Femur (tissue), 1 donor: ENCODE measurements around the gene GALNT9.

Experiments used
- DNase-seq: peaks from one replicate; pipeline ENCODE4 v3.0.0-alpha.2; 2017

Gene GALNT9

DNA sequence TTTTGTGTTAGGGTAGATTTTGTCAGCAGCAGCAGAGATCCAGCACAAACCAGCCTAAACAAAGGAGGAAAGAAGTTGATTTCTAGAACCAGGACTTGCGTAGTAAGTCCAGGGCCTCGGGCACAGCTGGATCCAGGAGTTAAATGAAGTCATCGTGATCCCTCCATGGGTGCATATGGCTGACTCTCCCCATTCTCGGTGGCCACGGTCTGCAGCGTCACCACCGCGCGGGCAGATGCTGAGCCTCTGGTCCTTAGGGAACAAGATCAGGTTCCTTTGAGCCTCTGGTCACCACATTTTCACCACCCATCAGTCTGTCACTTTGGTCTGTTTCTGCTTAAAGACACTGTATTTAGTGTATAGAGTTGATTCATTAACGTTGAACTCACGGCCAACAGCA, 14.8 kb upstream of the GALNT9 start:
- DNase-seq, result no peak

DNA sequence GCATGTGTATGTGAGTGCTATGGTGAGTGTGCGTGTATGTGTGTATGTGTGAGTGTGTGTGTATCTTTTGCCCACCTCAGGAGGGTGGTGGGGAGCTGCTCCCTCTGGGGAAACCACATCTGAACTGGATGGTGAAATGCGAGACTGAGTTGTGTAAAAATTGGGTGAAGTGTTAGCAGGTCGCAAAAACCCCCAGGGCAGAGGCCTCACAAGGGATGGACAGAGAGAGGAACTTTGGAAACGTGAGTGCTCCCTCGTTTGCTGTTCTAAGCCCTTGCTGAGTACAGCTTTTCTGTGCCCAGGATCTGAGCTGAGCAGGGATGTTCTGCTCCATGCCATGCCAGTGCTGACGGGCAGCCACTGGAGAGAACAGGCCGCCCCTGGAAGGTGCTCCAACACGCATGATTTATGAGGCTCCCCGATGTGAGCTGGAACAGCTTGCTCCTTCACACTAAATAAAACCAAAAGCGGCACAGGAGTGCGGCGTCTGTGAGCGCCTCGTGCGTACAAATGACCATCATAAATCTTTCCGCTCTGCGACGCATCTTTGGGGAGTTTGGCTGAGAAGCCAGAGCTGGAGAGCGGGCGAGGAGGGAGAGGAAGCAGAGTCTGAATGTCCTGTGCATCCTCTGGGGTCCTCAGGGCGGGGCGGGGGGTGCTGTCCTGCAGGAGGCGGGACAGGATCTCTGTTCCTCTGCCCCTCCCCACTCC, 14.1 kb upstream of the GALNT9 start:
- no peak for DNase-seq

DNA sequence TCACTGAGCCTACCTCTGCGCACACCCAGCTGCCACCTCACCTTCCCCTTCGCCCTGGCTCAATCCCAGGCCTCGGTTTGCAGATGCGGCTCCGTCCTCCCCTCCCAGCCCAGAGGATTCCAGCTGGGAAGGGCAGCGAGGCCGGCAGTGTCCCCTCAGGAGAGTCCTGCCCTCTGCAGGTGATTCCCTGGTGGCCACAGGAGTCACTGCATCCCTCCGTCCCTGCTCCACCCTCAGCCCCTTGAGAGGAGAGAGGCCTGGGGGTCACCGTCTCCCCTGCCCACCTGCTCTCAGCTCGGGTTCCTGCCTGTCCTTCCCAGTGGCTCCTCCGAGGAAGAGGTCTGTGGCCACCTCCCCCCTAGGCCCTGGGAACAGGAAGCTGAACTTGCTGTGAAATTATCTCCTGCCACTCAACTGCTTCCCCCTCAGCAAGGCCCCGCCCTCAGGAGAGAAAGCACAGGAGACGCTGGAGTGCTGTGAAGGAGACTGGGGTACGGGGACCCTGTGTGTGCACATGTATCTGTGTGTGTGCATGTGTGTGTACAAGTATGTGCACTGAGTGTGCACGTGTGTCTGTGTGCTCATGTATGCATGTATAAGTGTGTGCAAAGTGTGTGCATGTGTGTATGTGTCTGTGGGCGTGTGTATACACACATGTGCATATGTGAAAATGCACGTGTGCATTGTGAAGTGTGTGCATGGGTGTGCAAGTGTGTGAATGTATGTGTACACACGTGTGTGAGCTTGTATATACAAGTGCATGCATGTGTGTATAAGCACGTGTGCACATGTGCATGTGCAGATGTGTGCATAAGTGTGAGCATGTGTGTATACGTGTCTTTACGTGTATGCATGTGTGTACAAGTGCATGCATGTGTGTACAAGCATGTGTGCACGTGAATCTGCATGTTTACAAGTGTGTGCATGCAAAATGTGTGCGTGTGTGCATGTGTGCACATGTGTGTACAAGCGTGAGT, 13.2 kb upstream of the GALNT9 start:
- no peak for DNase-seq

DNA sequence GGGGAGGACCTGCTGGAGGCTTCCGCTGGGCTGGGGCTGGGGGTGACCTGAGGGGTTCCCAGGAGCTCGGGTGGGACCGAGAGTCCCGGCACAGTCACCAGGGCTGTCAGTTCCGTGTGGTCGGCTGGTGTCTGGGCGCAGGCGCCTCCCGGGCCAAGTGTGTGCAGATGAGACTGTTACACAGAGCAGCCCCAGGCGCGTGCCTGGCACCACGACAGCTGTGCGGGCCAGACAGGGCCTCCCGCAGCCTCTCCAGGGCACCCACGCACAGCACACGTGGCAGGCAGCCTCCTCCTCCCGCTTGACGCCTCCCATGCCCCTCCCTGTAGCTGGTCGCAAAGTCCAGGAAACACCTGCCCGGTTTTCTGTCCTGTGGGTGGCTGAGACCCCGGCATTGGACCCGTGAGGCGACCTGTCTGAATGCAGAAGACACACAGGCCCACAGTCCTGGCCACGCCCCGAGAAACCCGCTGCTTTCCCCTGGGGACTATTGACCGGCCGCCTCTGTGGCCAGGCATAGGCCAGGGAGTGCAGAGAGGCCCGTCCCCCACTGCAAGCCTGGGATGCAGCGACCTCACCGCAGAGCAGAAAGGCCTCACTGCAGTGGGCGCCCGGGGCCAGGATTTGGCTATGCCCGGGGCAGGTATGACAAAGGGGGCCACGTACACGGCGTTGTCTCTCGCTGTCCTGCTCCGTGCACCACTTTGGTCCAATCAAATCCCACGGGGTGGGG, 12.1 kb upstream of the GALNT9 start:
- DNase-seq, result no peak

DNA sequence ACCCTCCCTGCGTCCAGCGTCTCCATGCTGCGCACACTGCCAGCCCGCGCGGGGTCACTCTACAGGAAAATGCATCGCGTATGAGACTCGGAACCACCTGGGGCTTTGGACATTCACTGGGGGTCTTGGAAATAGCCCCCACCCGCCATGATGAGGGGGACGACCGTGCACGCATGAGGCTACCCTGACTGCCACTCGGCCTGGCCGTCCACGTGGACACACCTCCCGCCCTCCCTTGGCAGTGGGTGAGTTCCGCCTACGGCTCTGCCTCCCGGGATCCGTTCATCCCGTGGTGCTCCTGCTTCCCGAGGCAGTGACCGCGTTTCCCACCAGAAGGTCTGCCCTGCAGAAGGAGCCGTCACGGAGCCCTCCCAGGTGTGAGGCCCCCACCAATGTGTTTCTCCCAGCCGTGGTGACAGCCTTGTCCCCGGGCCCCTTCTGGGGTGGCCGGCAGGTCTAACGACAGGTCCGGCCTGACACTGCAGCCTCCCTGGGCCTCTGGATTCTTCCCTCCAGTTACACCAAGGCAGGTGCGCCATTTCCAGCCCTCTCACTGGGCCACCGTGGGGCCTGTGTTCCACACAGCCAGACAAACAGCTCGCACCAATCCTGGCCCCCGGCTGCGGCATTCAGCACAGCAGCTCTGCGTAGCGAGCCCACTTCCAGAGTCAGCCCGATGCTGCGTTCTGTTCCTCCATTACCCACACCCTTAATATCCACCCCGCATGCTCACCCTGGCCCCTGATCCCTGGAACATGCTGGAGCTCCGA, 11.1 kb upstream of the GALNT9 start:
- DNase-seq, result no peak

DNA sequence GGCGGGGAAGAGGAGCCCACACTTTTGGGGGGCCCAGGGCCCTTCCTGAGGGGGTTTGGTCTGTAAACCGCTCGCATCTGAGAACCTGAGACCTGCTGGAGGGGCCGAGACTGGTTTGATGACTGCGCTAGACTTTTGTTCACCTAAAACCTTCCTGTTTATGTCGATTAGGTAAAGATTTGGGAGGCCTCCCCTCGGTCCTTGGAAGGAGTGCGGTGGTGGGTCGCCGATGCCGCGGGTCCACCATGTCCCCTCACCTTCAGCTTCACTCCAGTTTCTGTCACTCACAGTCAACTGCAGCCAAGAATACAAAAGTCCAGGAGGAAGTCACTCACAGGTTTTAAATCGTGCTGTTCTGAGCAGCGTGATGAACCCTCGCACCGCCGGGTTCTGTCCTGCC, 10.5 kb upstream of the GALNT9 start:
- DNase-seq, result no peak

DNA sequence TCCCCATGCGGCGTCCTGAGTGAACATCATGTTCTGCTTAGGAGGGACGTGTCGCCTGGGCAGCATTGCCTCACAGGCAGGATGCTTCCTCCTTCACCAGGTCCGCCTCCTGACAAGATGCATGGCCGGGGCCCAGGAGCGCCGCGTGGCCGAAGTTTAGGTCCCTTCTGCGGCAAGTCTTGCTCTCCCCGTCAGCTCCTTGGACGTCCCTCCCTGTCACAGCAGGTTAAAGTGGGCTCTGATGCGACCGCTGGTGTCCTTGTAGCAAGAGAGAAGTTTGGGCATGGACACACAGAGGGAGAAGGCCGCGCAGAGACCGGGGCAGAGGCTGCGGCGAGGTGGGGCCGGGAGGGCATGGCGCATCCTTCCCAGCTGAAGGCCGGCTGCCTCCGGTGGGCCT, 9.4 kb upstream of the GALNT9 start:
- no peak for DNase-seq

DNA sequence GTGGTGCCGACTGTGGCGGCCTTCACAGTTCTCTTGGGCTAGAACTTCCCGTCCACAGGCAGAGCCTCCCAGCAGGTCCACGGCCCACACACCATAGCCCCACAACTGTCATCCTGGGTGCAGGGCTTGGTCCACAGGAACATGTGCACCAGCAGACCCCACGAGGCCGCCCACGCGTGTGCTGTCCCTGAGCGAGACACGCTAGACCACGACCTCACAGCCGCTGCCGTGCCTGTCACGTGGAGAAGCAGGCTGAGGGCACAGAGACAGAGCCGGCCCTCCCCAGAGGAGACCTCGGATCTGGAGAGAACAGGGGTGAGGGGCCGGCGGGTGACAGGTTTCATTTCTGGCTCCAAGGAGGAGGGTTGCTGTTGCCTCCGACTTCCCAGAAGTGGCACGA, 8.9 kb upstream of the GALNT9 start:
- no peak for DNase-seq

DNA sequence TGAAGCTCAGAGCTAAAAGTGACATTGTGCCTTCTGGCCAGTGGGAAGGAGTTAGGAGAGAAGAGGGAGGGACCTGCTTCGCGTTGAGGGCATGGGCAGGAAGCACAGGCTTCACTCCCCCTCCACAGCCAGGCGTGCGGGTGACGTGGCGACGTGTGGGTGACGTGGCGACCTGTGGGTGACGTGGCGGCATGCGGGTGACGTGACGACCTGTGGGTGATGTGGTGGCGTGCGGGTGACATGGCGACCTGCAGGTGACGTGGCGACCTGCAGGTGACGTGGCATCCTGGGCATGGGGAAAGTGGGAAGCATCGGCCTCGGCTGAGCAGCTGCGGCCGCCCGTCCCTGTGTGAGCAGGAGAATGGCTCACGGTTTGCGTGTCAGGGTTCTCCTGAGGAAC, 8.2 kb upstream of the GALNT9 start:
- no peak for DNase-seq

DNA sequence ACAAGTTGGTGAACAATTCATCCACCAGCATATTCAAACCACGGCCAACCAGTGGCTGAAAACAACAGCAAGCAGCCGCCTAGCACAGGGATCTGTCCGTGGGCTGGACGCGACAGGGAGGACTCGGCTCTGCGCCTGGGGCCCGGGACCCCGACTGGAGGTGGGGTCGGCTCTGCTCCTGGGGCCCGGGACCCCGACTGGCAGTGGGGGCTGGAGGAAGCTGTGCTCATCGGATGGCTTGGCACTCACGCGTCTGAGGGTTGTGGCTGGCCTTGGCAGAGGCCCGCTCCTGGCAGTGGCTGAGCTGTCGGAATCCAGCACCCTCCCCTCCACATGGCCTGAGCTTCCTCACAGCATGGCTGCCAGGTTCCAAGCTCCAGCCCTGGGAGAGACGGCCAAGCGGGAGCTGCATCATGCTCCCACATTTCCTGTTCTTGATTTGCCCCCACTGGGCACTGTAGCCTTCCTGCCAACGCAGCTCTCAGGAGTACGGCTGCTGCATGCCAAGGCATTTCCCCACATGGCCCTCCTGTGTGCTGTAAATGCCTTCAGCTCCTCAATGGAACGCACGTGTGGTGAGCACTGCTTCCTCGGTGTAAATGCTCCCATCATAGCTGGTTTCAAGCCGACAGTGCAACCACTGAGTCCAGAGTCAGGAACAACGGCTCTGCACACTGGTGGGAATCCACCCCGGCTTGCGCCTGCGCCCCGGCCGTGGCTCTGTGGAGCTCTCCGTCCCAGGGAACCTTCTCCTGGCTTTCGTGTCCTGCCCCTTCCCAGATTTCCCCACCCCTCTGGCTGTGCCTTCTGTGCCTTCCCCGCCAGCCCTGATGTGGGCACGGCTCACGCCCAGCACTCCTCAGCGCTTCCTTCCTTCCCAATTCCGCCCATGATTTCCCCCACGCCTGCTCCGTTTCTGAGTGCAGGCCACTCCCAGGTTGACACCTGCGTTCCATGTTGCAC, 7.3 kb upstream of the GALNT9 start:
- no peak for DNase-seq

DNA sequence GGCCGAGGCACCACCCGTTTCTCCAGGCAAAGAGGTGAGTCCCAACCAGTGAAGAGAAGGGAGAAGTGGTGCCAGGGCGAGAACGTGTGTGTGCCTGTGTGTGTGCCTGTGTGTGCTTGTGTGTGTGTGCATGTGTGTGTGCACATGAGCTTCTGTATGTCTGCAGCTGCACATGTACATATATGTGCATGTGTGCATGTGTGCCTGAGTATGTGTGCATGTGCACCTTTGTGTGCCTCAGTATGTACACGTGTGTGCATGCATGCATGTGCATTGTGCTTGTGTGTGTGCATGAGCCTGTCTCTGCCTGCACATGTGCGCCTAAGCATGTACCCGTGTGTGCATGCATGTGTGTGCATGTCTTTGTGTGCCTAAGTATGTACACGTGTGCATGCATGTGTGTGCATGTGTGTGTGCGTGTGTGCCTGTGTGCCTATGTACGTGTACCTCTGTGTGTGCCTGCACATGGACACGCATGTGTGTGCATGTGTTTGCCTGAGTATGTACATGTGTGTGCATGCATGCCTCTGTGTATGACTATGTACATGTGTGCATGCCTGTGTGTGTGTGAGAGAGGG, 5.9 kb upstream of the GALNT9 start:
- DNase-seq, result no peak

DNA sequence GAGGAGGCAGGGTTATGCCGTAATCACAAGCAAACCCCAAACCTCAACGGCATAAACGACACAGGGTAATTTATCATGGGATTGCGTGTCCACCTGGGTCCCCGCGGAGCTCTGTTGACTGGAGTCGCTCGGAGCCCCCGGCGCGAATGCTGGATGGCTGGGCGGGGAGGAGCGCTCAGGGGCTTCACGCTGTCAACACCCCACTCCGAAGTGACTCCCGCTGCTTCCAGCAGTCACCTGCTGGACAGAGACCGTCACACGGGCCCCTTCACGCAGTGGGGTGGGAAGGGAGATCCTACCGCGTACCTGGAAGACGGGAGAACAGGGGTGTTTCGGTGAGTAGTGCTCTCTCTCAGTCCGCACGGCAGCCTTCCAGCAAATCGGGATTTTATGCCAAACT, 4.4 kb upstream of the GALNT9 start:
- DNase-seq, result no peak

DNA sequence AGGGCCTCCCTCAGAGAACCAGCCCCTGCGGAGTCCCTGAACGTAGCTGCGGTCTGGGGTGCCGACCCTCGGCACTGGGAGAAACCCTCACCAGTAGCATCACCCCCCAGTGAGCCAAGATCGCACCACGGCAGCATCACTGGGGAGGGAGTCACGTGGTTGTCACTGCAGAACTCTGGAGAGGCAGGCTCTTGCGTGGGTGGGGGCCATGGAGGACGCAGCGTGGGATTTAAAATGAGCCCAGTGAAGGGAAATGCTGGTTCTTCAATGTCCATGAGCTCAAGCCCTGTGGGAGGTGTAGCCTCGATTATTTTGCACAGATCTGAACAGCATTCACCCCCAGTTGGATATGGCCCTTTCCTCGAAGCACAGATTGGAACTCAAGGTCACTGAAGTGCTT, 3.9 kb upstream of the GALNT9 start:
- no peak for DNase-seq

DNA sequence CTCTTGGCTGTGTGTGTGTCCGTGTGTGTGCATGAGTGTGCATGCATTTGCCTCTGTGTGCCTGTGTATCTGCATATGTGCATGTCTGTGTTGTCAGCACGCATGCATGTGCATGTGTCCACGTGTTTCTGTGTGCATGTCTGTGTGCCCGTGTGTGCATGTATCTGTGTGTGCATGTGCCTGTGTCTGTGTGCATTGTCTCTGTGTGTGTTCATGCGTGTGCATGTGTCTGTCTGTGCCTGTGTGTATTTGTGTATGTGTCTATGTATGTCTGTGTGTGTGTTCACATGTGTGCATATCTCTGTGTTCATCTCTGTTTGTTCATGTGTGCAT, 1.1 kb upstream of the GALNT9 start:
- no peak for DNase-seq

DNA sequence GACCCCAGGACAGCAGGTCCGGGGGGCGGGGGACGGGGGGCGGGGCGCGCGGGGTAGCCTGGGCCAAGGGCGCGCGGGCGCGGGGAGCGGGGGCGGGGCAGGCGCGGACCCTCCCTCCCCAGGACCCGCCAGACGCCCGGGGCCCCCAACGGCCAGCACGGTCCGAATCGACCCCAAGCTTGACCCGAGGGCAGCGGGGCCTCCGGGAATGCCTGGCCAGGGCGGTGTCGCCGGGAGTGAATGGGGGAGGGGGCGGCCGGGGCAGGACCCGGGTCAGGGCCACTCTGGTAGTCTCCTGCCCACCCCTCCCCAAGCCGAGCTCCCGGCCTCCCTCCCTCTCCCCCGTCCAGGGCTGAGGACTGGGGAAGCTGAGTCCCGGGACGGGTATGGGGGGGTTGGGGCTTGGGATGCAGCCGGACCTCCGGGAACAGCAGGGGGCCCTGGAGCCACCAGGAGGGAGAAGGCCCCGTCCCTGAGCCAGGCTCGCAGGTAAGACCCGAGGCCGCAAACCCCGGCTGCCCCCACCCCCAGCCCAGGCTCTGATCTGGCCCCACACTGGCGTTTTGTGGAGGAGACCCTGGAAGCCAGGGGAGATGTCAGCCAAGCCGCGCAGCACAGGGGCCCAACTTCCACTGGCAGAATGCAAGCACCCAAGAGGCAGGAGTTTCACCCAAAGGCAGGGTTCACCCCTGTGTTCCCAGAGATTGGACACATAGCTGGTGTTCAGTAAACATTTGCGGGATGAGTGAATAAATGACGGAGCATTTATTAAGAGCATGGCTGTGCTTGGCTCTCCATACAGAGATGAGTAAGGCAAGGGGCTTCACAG, 545 bp upstream of the GALNT9 start:
- no peak for DNase-seq

DNA sequence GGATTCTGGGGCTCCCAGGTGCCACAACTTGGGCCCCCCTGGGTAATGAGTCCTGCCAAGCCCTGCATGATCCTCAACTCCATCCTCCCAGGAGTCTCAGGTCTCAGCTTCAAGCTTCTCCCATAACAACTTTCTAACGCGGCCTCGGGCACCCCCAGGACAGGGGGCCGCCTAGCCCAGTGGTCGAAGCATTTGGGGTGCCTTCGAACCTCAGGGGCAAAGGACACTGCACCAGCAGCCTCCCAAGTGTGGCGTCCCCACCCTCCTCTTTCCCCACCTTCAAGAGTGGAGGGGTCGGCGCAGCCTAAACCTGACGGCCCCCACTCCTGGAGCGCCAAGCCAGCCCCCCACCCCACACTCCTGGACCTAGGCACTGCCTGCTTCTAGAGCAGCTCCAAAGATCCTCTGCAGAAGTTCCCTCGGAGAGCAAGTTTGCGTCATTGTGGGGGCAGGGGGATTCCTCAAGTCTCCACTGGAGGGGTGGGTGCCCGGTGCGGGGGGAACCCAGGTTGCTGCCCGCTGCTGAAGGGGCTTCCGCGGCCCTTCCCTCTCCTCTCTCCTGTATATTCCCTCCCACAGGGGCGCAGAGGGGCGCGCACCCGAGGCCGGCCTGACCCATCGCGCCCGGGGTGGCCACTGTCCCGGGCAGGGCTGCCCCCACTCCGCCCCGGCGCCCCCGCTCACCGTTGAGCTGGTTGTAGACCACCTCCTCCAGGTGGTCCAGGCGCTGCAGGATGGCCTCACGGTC, 933 bp downstream of the GALNT9 start:
- no peak for DNase-seq

DNA sequence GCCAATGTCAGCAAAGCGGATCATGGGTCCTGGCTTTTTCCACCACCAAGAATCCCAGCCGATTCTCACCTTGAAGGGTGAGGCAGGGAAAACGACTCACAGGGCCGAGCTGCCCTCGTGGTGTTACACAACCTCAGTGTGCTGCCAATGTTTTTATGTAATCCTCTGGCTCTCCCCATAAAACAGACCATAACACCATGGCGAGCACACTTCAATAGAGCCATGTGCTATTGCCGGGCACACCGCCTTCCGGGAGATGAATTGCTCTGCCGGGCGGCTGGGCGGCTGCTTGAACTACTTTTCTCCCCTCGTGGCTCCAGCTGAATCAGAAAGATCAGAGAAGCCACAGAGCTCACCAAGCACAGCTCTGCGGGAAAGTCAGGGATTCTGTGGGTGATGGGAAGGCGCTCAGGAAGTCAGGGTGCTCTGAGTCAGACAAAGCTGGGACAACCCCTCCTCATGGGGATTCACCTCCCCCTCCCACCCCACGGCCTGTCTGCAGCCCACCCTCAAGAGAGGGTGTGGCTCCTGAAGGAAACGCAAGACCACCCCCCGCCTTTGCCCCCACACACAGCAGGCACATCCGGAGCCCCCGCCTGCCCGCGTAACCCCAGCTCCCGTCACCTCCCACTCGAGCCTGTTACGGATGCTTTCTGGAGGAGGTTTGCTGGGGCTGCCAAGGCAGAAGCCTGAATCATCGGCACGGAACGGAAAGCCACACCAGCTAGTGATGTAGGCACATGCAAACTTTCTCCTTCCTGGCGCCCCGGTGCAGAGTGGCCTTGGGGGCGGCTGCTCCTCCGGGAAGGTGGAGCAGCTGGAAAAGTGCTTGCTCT, 1.8 kb downstream of the GALNT9 start:
- no peak for DNase-seq

DNA sequence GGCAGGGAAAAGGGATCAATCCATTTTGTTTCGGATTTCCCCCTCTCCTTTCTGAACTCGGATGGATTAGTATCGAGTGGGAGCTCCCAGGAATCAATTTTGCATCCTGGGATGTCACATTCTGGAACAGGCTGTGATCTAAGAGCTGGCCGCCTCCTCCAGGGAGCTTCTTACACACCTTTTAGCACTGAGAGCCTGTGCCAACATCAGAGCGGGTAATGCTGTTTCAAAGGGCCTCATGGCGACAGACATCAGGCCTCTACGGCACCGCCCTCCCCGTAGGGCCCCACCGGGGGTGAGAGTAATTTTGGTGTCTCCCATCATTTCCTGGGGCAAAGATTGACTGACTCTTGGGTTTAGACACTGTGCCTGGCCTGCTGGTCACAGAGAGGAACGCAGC, 2.7 kb downstream of the GALNT9 start:
- no peak for DNase-seq

DNA sequence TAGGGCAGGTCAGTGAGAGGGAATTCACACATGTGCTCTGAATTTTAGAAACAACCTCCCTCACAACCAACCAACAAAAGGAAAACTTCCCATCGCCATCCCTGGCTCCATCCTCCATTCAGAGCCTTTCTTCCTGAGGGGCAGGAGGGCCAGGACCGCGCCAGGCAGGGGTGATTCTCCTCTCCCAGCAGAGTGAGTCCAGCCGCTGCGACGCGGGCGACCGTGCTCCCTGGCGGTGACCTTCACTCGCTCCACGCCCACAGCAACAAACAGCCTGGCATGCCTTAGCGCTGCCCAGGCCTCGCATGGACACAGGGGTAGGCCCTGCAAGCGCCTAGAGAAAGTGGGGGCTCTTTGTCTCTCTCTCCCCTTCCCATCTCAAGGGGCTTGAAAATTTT, 3.7 kb downstream of the GALNT9 start:
- DNase-seq, result no peak
